SK-N-DZ (cell line): ENCODE results near the gene TP73.

Experiments used
- DNase-seq: peaks from one replicate; pipeline ENCODE4 v3.0.0-alpha.2; 2015; ENCODE audit warnings: low spot score

The TP73 gene

DNA sequence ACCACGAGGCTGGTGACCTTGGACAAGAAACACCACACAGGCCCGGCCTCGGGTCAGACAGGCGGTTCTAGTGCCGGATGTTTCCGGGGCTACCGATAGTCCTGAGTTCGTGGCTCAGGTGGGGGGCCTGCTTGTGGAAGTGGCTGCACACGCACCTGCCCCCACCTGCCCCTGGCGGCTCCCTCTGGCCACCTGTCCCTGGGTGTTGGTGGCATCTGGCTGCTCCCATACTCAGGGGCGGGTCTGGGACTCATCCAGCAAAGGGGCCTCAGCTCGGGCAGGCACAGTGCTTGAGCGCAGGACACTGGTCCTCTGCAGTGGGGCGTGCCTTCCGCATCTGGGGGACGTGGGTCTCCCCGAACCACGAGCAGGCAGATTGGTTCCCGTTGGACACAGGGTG lies 33.6 kb downstream of the TP73 start:
- no peak for DNase-seq

DNA sequence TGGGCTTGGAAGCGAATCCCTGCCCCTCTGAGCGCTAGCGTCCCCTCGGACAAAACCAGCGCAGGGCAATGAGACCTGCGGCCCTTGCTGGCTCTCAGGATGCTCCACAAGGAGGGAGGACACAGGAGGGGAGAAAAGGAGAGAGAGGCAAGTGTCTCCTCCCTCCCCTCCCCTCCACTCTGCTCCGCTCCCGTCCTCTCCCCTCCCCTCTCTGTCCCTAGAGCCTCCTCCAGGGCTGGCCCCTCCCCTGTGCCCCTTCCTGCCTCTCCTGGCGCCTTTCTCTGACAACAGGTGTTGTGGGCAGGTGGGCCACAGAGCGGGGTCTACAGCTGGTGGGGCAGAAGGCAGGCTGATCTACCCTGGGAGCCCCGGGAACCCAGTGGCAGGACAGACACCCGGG lies 35.2 kb downstream of the TP73 start:
- no peak for DNase-seq

DNA sequence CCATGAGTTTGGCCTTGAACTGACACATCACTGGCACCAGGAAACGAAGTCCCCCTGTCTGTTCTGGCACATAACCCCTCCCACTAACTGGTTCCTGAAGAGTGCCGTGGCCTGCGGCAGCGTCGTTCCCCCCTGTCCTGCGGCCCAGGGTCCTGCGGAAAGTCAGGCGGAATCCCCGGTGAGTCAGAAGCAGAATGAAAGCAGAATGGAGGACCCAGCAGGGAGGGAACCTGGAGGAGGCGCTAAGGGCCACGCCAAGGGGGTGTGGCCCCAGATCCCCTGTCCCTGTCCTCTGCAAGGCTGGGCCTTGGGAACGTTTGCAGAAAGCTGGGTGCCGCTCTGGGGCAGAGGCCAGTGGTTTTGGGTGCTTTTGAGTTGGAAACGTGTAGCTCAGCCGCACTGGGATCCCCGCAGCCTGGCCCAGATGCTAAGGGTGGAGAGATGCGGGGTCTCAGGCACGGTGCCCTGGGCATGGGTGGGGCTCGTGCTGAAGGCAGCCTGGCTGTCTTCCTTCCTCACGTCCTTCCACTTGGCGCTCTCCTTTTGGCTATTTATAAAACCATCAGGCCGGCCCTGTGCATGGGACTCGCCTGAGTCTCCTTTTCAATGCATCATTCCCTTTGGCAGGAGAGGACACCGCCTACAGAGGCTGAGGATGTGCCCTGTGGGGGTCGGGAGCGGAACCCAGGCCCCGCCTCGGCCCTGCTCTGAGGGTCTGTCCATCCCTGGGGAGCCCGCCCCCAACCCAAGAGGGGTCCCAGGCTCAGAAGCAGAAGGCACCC lies 36.2 kb downstream of the TP73 start:
- no peak for DNase-seq

DNA sequence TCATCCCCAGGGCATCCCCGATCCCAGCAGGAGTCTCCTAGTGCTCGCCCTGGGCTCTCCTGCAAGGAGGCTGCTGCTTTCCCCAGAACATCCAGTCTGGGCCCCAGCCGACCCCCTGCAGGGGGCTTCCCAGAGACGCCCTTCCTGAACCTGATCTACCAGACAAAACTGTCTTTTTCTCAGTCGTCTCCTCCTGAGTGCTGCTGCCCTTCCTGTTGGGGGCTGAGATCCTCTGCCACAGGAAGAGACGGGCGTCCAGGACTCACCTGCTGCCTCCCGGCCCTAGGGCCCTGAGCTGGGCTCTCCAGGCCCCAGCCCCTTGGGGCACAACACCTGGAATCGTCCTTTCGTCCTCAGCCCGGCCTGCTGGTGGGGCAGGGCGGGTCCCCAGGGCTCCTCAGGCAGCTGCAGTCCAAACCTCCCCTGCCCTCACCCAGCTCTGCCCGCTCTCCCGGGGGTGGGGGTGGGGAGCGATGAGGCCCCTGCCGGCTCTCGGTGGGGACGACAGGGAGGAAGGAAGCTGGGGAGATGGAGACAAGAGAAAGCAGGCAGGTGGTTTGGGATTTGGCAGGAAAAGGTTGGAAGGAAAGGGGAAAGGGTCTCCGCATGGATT lies 36.9 kb downstream of the TP73 start:
- no peak for DNase-seq

DNA sequence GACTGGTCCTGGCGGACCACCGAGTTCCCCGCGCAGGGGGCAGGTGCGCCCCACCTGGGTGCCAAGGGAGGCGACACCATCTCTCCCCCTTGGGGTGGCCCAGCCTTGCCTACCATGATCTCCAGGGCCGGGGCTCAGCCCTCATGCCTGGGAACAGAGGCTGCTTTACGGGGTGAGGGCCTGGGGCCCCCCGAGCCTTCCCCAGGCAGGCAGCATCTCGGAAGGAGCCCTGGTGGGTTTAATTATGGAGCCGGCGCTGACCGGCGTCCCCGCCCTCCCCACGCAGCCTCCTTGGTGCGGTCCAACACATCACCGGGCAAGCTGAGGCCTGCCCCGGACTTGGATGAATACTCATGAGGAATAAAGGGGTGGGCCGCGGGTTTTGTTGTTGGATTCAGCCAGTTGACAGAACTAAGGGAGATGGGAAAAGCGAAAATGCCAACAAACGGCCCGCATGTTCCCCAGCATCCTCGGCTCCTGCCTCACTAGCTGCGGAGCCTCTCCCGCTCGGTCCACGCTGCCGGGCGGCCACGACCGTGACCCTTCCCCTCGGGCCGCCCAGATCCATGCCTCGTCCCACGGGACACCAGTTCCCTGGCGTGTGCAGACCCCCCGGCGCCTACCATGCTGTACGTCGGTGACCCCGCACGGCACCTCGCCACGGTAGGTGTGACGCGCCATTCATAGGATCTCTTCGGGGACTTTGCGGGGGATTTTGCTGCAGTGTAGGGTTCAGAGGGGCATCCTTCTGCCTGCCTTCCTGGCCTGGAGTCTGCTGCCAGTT lies 38.2 kb downstream of the TP73 start:
- no peak for DNase-seq

DNA sequence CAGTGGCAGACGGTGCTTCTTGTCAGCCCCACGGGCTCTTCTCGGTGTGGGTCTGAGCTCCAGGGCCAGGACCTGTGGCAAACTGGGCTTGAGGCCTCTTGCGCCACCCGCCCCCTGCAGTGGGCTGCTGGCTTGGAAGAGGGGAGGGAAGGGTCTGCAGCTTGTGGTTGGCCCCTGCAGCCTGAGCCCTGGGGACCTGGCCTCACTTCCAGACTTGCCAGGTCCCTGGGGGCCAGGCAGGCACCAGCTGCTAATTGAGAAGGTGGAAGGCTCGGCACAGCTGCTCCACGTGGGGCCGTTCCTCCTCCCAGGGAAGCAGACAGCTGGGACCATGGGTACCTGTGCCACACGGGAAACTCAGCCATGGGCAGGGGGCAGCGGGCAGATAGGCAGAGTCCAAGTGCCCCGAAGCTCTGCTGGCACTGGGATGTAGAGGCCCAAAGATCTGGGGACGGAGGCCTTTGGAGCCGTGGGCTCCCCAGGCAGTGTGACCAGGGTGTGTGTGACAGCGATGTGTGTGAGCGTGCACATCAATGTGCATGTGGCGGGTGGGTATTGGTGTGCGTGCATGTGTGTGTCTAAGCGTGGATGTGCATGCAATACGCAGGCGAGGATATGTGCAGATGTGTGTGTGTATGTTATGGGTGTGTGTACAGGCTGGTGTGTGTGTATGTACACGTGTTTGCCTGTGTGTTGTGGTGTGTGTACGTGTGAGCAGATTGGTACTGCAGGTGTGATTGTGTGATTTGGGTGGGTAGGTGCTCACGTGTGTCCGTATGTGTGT lies 39.3 kb downstream of the TP73 start:
- DNase-seq: peak; percentile 18

DNA sequence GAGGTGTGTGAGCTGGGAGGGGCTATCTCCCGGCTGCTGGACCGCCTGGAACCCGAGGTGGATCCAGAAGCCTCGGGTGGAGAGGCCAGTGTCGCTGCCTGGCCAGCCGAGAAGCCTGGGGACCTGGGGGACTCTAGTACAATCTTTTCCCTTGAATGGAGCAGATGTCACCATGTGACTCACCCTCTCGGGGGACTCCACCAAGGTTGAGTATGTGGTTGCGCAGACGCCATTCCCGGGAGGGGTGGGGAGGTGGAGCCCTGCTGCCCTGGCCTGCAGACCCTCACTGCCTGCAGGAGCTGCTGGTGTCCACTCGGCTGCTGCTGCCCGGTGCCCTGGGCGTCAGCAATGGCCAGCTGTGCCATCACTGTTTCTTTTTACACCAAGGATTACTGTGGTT lies 40.3 kb downstream of the TP73 start:
- peak; percentile 17 for DNase-seq

DNA sequence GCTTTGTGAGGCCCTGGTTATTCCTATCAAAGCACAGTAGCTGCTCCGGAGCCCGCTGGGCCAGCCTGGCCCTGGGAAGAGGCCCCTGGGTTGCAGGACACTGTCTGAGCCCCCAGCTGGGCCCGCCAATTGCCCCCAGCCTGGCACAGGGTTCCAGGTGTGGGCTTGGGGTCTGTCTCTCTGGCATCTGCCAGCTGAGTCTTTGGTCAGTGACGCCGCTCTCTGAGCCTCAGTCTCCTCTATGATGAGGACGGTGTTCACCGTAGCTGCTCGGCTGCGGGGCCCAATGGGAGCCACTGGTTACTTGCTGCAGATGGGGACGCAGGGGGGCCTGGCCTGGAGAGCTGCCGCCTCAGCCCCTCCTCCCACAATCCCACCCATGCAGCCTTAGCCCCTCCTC lies 41.0 kb downstream of the TP73 start:
- no peak for DNase-seq

DNA sequence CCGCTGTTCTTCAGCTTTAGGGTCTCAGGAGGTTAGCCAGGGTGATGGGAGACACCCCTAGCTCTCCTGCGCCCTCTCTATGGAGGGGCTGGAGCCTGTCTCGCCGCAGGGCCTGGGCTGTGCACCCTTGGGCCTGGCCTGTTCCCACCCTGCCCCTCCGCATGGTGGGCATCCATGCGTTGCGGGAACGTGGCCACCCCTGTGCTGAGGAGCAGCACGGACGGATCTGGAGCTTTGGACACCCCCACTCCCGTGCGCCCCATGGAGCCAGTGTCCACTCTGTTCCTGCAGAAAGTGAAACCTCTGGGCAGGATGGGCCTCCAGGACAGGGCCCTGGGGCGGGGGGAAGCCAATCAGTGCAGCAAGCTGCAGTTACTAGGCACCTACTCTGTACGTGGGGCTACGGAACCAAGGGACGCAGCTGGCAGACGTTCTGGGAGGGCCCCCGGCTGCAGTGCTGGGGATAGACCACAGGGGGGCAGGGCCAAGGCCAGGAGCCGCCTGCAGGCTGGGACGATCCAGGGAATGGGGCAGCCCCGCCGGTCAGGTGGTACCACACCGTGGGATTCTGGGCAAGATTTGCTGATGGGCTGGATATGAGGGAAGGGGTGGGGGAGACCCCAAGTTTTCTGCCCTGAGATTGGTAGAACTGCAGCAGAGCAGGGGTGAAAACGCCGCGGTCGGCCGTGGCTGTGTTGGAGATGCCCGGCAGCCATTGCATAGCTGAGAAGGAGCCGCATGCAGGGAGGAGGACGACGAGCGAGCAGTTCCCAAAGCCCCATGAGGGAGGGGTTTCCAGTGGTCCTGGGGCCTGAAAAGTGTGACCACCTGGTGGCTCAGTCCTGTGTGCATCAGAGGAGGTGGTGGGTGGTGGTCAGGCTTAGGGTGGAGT lies 43.3 kb downstream of the TP73 start:
- DNase-seq: peak; percentile 53

DNA sequence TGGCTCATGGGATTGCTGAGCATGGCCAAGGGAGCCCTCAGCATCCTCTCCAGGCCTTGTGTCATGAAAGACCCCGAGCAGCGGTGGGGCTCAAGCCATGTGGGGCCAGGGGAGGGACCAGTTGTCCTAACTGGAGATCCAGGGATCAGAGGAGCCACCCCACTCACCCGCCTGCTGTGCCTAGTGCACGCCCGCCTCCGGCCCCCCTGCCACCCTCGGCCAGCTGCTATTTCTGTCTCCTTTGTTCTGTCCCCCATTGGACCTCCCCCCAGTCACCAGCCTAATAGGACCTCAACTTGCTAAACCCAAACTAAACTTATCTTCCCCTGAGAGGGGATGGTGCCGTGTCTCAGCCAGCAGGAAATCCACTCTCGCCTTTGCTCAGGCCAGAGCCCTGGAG lies 44.4 kb downstream of the TP73 start:
- no peak for DNase-seq

DNA sequence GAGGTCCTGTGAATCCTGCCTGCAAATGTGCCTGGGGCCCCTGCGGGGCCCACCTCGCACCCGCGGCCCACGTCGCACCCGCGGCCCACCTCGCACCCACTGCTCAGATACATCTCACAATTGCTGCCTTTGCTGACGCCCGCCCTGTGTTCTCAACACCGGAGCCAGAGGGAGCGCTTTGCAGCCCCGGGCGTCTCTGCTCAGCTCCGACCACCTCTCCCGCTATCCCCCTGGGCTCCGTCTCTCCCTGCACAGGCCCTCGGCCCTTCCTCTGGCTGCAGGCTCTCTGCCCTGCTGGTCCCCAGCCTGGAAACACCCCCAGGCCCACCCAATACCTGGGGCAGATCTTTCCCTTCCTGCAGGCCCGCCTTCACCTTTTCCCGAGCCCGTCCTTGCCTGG lies 44.8 kb downstream of the TP73 start:
- DNase-seq: no peak

DNA sequence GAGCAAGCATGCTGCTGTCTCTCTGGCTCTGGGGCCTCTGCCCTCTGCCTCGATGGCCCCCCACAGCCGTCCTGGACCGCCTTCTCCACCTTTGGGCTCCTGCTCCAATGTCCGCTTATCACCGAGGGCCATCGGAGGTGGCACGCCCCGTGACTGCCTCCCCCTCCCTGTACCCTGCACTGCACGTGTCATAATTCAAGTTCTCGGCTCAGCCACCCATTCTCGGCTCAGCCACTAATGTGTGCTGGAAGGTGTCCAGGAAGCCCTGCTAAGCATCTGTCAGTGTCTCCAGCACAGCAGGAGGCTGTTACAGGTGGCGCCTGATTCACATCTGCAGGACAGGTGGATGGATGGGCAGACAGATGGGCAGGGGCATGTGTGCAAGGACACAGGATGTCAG lies 45.5 kb downstream of the TP73 start:
- no peak for DNase-seq

DNA sequence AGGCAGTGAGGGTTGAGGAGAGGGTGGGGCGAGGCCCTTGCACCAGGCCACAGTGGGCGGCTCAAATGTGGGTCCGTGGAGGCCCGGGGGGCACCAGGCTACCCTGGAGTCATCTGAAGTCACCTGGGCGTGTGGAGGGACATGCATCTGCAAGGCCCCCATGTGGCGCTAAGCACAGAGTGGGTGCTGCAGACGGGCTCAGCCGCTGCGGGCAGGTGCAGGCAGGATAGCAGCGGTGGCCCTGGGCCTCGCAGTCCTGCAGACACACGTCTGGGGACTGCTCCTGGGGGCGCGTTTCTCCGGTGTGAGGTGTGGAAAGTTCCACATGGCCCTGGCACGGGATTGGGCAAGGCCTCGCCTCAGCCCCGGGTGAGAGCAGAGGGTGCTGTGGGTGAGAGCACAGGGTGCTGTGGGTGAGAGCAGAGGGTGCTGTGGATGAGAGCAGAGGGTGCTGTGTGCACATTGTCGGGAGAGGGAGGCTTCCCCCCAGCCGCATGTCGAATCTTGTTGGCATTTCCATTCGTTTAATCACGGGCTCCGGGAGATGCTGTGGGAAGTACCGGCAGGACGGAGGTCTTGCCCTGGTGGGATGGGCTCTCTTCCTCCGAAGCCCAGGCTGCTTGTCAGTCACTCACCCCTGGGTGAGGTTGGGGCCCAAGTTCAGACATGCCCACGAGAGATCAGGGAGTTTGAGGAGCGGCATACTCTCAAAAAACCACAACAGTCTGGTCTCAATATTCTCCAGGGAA lies 46.5 kb downstream of the TP73 start:
- no peak for DNase-seq

DNA sequence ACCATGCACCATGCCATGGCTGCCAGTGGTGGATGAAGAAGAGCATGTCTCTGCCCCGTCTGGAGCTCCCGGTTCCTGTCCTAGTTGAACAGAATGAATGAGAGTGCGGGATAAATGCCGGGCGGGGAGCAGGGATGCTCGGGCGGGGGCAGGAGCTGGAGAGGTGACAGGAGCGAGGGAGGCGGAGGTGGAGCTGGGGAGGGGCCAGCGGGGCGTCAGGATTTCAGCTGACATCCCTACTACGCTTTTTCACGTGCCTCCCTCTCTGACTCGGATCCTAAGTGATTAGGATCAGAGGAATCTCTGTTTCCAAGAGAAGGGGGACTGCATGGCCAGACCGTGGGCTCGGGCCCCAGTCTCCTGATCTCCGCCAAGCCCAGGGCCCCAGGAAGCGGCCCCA lies 47.3 kb downstream of the TP73 start:
- DNase-seq: no peak

DNA sequence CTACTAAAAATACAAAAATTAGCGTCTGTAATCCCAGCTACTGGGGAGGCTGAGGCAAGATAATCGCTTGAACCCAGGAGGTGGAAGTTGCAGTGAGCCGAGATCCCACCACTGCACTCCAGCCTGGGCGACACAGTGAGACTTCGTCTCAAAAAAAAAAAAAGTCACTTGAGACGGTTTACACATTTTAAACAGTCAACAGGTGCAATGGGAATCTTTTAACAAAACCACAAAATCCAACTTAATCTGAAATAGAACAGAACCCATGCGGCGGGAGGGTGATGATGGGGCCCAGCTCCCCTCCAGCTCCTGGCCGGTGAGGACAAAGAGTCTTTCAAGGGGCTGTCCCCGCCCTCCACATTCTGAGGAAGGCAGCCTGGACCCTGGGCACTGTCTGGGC lies 48.3 kb downstream of the TP73 start:
- DNase-seq: no peak

DNA sequence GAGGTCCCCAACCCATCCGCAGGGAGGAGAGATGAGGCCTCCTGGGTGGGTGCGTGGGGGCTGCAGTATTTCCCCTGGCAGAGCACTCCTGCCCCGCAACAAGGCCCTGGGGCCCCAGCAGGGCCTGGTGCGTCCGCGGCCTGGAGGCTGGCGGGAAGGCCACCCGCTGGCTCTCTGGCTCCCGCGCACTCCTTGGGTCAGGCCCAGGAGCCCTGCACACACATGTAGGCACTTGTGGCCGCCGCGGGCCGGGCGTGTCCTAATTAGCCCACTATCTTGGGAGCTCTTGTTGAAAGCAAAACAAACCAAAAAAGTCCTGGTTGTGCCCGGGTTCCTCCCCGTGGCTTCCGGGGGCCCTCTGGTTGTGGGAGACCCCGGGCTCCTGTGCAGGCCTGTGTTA lies 50.2 kb downstream of the TP73 start:
- no peak for DNase-seq

DNA sequence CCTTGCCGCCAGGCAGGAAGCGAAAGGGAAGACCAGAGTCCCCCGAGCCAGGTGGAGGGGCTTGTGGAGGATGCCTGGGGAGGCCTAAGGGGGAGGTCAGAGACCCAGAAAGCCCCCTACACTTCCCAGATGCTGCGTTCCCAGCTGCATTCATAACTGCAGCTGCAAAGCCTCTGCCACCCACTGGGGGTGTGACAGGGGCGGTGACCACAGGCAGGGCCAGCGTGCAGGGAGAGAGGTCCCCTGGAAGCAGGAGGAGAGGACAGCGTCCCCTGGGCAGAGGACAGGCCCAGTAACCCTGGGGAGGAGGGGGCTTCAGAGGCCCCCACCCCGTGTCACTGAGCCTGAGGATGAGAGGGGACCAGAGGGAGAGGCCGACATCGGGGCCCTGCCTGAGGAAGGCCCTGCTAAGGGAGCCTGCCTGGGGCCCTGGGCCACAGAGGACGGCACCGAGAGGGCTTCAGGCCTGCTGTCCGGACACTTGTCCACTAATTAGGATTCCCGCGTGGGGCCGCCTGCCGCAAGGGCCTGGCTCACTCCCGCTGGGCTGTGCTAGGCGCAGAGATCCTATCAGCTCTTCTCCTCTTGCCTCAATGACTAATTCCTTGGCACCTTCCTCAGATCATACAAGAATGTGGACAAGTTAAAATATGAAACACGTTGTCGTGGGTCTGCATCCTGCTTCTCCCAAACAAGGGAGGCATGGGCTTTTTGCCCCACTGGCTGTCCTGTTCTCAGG lies 50.8 kb downstream of the TP73 start:
- DNase-seq: no peak

DNA sequence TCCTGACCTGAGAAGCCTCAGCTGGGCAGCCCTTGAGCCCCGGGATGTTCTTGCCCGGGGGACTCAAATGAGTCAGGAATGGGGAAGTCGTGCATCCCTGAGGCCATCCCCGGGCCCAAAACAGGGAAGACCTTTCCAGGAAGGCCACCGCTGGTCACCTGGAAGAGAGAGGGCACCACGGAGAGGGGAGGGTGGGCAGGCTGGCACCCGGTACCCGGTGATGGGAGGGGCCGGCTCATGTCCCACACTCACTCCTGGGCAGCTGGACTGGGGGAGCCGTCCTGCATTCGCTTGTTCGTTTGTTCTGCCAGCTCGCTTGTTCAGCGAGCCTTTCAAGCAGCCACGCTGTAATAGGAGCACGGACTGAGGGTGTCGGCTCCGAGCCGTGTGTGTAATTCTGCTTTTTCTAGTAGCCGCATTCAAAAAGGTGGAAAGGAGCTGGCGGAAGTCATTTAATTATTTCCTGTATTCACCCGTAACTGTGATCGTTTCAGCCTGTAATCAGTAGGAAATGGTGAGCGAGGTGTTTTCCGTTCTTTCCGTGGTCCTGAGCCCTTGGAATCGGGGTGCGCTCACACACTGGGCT lies 51.6 kb downstream of the TP73 start:
- no peak for DNase-seq

DNA sequence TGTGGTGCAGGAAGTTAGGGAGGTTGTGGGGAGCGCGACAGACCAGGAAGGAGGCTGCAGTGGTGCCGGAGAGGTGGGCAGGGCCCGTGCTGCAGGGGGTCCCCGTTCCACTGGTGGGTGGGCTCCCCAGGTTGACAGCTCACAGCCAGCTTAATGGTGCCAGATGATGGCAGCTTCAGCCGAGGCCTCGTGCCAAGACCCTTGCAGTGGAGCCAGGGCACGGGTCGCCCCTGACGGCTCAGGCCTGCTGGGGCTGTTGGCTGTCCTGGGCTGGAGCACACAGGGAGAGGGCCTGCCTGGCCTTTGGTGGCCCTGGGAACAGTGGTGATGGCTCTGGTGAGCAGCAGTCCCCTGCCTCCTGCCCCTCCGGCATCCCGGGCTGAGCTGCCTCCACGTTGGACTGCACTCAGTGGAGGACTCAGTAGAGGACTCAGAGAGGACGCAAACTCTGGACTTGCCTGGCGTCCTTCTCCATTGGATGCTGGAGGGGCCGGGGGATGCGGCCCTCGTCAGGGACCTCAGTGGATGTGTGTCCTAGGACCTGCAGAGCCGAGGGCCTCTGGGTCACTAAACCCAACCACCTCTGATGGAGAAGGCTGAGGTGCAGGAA lies 53.1 kb downstream of the TP73 start:
- DNase-seq: no peak
